GM19468 (cell line): Measurements from ENCODE around the gene YOD1.

Experiments used
- ATAC-seq: cut with Tn5 transposase; IDR thresholded peaks from one replicate; pipeline ENCODE4 v1.9.1; 2021; ENCODE audit warnings: mild to moderate bottlenecking, moderate library complexity, moderate number of reproducible peaks; ENCODE audit not compliant: unreplicated experiment; ENCODE audit errors: extremely low read depth

YOD1 gene

DNA sequence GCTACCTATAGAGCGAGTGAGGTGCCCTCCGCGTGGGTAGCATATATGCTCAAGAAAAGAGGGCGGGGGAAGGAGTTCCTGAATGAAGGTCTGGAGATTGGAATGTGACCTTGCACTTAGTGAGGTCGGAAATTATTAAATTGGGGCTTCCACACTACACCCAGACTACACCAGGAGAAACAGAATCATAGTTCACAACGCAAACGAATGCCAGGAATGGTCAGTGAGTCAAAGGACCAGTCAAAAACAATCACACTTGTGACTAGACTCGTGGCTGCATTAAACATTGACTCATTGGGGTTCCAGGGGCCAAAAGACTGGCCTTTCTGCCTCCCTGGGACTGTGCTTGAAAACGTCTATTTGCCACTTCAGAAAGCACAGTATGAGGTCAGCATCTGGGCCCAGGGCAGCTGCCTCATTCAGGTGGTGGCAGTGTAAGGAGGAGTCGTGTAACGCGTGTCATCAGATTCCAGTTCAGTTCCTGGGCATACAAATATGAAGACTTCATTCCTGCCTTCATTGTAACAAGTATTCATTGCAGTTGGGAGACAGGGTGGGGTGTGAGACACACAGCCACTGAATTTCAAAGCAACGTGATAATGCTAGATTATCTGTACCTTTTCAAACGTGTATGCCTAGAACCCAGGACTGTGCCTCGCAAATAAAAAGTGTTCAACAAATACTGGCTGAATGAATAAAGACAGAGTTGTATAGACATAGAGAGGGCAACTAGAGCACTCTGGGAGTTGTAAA, at the start of gene YOD1:
TSS of gene YOD1 (minus strand) at position 18 of the 753 bp plus-strand sequence. CDS start 178 bp downstream, outside the sequence.
- ATAC-seq, result no peak

DNA sequence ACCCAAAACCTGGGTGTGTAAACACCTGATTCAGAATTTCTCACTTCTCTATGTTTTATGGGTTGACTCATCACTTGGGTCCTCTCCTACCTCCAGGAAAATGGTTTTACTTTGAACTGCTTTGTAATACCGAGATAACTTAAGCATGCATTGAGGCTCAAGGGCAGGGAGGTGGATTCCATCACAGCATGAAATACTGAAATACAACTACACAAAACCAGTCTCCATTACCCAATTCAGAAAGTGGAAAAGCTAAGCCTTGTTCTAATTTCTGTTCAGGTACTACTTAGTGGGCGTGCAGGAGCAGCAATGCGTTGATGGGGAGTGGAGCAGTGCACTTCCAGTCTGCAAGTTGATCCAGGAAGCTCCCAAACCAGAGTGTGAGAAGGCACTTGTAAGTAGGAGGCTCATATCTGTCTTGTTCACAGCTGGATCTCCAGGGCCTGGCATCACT, 46.9 kb upstream of the YOD1 start:
- peak; percentile 65 for ATAC-seq

DNA sequence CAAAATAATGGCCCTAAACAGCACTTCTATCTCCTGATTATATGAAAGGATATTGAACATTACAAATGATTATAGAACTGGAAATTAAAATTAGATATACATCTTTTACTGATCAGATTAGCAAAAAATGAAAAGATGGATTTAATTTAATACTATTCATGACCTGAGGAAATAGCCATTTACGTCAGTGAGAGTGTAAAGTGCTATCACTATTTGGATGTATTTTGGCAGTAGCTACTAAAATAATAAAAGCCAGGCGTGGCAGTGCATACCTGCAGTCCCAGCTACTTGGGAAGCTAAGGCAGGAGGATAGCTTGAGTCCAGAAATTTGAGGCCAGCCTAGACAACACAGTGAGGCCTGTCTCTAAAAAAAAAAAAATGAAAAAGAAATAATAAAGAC, 42.9 kb upstream of the YOD1 start:
- no peak for ATAC-seq

DNA sequence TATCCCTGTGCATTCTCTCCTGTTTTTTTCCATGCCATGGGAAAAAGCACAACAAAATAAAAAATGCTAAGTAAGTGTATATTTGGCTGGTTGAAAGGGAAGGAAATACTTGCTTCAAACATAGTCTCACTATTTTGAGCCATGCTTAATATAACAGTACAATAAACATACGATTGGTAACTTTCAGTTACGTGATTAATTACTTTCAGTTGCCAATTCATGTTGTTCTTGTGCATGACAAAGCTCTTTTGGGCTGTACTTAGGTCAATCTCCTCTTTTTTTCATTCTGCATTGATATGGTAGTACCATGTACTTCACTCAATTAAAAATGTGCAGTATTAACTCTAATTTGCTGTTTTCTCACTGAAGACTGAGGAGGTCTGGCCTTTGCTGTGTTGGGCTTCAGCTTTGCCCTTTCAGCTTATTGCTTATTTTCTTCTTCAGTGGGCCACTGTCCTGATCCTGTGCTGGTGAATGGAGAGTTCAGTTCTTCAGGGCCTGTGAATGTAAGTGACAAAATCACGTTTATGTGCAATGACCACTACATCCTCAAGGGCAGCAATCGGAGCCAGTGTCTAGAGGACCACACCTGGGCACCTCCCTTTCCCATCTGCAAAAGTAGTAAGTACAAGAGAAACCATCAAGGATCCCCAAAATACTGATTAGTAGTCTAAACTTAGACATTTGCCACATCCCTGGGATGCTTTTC, 40.3 kb upstream of the YOD1 start:
- ATAC-seq, result no peak

DNA sequence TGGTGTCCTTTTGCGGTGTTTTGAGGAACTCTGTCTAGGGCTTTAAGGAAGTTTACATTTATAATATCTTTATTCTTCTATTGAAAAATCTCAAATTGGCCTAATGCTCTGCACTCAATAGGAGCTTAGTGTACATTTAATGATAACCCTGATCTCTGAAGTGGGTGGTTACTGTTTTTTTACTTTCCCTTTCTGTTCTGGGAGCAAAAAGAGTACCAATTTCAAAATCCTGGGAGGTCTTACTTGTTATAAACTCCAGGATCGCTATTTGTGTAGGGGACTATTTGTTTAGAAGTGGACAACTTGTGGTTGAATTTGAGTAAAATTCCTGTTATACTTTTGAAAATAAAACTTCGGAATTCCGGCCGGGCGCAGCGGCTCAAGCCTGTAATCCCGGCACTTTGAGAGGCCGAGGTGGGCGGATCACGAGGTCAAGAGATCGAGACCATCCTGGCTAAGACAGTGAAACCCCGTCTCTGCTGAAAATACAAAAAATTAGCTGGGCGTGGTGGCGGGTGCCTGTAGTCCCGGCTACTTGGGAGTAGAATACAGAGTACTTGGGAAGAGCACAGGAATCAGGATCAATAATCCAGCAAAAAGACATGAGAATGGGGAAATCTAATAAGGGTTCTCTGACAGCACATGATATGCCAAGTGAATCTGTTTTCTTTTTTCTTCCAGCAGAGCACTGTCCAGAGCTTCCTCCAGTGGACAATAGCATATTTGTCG, 38.8 kb upstream of the YOD1 start:
- ATAC-seq, result no peak

DNA sequence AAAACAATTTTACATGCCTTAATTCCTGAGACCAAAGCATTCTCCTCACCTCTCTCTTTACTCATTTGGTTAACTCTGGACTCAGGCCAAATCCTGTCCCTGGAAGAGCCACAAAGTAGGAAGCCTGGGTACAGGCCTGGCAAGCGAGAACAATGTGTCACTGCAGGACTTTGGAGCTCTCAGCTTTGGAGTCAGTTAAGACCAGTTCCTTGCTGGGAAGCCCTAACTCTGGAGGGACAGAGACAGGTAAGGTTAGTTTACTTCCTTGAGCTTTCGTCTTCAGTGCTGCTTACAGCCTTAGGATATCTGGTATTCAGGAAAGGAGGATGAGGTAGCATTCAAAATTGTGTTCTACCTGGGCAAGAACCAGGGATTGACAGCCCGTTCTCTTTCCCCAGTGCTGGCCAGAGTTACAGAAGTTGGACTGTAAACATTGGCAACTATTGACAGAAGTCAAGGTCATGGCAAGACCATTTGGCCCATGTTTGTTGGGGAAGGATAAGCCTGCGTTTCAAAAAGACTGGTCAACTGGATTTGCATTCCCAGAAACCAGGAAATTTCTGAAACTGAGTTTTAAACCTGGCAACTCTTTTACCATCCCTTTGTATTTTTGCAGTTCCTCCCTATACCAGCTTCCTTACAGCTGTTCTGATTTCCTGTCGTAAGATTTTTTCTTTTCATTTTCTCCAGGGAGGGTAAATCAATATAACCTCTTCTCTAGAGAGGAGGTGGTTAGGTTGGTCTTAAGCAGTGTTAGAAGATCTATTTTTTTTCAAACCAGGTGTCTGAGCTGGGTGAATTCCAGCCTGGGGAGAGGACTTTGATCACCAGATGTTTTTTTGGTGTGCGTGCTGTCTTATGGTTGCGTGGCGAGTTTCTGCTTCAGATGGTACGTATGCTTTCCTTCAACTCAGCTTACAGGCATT, 38.0 kb upstream of the YOD1 start, which contains the start of gene C4BPB:
TSS of gene C4BPB (plus strand) at position 160 of the 926 bp plus-strand sequence. CDS start at position 832, 672 bp downstream.
- ATAC-seq, result no peak

DNA sequence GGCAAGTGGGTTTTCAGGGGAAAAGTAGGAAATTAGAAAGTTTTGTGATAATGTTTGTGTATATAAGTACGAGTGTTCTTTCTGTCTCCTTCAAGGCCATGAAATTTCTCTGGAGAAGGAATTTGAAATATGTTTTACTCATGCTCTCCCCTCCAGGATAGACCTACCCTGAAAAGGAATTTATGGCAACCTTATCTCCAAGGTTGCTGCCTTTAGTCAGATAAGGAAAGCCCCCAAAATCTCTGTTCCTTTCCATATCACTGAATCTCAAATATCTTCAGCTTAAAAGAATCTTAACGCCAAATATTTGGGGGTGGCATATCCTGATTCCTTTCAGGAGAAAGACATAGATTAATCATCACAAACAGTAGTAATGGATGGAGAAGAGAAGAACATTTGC, 37.2 kb upstream of the YOD1 start:
- ATAC-seq, result no peak

DNA sequence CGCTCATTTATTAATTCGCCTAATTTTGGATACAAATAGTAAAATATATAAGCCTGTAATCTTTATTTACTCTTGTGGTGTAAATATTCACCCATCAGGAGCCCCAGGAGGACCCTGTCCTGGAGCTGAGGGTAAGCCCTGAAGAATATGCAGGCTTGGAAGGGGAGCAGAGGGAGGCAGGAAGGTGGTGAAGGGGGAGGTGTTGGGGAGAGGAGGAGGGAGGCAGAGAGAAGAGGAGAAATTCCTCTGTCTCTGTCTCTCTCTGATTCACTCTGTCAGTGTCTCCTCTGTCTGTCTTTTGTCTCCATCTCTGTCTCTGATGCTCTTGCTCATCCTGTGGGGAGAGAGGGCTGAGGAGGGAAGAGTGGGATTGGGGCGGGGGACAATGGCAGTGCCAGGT, 34.9 kb upstream of the YOD1 start:
- no peak for ATAC-seq

DNA sequence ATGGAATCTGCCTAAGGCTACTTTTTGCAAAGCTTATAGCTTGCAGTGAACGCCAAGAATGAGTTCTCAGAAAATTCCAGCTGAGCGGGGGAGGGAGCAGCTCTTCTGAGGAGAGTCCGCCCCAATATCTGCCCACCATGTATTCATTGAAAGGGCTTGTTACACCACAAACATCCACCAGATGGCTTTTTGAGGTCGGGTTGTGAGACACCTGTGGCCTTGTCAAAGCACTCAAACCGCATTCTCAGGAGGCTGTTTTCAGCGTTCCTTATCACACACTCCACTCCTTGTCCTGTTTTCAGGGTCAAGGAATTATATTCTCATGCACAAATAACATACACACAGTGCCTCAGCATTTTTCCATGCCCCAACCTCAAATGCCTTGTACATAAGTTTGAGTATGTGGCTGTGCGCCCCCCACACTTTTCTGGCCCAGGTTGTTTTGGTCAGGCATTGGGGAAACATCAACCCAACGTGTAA, 33.7 kb upstream of the YOD1 start:
- ATAC-seq, result no peak

DNA sequence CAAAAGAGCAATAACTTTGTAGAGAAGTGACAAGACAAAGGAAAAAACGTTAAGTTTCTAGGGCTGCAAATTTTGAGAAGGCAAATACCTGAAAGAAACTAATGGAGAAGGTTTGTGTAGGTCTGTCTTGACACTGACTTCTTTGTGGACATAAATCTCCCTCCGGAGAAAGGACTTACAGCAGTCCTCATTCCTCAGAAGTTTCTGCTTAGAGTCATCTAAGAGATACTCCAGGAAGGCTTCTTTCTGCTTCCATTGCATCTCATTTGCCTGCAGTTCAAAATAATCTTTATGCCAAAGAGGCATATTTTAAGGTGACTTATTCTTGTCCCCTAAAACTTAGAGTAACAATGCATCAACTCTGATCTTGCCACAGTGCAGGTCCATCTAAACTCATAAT, 33.2 kb upstream of the YOD1 start:
- ATAC-seq, result no peak

DNA sequence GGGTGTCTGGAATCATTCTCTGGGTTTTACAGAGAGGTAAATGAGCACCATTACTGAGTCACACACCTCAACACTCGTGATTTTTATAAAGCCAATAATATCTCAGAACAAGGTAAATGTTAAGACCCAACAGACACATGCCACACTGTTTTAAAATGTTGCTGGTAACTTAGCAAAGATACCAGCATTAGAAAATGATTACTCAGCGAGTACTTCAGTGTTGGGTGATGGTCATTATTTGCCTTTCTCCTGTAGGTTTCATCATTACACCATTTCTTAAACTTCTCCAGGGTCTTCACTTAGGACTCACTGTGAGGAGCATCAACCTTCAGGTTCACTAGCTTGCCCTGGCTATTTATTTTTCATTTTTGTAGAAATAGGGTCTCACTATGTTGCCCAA, 30.8 kb upstream of the YOD1 start:
- no peak for ATAC-seq

DNA sequence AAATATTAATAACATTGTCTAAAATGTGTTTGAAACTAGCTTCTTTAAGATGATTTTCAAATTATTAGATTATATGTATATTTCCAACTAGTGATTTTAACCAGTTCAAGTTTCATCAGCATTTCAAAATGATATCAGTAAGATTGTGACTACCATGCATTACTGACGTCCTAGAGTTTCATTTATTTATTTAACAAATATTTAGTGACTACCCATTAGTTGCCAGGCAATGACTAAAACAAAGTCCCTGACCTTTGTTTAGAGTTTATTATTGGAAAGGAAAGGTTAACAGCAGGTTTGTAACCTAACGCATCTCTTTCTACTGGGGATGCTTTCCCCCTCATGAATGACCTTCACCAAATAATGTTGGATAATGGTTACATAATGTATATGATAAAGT, 30.1 kb upstream of the YOD1 start:
- no peak for ATAC-seq

DNA sequence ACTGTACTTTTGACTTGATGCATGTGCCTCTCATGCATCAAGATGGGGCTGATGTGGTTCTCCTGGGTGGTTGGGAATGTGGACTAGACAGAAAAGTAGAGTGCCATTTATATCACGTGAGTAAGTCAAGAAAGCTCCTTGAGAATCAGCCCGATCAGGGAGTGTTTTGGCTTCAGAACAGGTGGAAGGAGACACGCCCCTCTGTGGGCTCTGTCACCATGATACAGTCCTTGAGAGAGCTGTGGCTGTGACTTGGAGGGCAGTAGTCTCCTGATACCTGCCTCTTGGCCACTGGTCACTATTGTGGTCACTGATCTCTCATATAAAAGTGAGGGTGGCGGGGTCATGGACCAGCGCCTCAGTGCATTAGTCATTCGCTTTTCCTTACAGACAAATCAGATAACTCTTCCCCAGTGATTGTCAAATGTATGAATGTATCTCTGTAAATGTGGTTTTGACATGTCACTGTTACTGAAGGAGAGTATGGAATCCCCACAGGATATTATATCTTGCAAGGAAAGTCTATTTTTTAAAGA, 28.8 kb upstream of the YOD1 start:
- no peak for ATAC-seq

DNA sequence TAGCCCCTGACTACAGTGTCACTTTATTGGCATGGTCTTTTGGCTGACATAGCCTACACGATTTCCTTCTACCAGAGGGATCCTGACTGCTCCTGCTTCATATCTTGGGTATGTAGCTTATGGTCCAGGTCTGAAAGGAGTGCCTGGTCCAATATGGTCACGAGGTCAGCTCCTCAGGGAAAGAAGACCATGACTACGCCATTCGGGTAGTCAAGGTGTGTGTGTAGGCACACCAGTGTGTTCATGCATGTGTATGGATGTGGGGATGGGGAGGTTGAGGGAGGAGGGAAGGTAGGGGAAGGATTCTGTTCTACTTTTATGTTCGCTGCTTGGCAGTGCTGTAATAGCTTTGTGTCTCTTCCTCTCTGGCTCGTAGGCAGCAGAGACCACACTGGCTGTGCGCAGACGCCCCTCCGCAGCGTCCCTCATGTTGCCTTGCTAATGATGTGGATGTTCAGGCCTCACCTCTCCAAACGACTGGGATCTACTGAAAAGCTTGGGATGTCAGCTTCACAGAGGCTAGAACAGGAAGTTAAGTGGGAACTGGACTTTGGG, 27.6 kb upstream of the YOD1 start:
- no peak for ATAC-seq

DNA sequence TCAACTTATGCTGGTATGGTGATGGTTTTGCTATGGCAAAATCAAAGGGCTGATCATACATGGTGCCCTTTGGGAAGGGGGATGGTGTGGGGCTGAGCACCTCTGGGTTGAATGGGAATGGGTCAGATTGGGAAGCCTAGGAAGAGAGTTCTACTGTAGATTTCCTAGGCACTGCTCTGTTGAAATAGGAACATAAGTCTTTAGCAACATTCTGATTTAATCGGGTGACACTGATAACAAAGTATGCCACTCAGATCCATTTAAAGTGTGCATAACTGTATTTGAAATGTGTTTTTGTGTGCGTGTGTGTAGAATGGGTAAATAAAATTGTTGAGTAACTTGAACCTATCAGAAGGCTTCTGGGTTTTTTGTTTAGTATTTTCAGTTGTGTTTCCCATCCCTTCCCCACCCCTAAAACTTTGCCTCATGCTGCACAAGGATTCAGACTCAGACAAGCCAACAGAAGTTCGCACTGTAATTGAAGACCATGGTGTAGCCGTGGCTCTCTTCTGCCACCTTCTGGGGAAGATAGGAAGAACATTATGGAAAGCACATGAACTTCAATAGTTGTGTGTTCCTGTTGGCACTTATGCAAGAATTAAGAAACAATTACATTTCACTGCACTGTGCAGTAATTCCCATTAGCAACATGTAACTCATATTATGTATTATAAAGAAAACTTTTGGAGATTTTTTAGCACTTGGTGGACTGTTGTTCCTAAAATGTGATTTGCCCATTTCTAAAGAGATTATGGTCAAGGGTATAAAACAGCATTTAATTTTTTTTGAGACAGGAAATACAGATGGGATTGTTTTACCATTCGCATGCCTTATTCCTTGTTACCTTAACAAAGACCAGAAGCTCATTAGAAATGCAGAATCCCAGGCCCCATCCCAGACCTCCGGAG, 26.7 kb upstream of the YOD1 start:
- ATAC-seq, result no peak

DNA sequence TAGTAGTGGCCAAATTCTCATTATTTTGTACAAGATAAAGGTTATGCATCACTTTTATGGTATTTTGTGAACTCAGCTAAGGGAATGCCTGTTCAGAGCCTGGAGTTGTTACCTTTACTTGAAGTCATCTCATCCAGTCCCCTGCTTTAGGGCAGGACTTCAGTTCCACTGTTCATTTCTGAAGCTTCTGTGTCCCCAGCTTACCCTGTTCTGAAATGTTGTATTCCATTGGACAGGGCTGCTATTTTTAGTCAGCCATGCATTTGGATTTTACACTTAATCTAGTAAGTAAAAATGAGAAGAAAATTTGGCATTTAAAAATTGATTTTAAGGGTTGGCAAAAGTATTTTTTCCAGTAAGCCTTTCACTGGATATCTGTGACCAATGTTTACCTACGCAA, 26.0 kb upstream of the YOD1 start:
- ATAC-seq, result no peak

DNA sequence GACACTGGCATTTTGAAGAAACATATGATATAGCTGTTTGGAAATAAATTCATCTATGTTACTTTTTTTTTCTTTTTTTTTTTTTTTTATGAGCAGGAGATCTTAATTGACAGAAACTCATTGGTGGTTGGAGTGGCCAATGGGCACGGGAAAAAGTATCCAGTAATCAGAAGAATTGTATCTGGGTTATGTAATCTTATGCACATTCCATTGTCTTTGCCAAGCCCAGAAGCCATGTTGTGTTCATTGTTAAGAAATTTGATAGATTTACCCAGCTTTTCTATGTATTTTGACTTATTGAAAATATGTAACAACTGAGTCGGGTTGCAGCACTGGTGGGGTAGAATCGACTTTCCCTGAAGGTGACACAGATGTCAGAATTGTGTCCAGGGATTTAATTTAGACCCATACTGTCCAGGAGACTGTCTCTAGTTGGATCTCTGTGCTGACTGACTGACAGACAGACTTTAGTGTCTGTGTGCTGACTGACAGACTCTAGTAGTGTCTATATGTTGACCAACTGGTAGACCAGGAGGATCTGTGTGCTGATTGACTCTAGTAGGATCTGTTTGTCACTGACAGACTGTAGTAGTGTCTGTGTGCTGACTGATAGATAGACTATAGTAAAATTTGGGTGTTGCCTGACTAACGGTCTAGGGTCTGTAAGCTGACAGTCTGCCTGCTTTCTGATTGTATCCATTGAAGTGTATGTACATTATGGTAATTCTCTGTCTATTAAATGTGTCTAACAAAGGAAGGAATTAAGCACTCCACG, 25.4 kb upstream of the YOD1 start:
- ATAC-seq, result no peak
